Measurements from ENCODE around the gene MEG3. TPM values are rescaled to one million over a fixed set of nuclear protein-coding genes. Genes with fewer than 3 reads are reported as not detected.
A peak's percentile ranks its signal among the peaks of the same experiment; 100 is the strongest.

MEG3 gene
- total RNA-seq, 1 experiment from 2014 or later: not detected

DNA sequence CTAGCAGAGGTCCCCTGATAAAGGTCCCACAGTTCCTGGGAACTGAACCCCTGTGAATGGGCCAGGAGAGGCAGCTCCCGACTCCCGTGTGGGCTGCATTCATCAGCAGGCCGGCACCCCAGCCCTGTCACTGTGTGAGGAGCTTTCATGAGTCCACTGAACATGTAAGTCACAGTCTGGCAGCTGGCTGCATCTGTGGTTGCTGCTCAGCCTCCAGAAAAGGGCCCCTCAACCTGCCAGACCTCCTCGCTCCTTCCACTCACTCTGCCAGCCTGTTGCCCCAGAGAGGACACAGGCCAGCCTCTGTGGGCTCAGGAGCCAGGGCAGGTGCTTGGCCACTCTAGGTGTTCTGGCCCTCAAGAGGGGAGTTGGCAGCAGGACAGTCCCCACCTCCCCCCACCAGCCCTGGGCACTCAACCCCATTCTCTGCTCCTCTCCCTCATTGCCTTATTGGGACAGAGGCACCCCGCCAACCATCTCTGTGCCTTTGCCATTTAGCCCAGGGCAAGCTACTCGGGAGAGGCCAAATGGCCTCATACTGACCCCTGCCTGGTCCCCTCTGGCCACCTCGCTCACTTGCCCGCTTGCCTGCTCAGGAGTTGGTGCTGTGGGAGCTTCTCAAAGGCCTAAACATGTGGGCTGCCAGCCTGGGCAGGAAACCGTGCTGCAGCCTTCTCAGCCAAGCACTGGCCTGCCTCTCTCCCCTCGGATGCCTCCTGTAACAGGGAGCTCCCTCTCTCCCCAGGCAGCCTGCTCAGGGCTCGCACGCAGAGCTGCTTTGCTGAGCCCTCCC lies 75.7 kb downstream of the MEG3 start:
- Histone ChIP-seq H3K79me2 (ENCODE audit: low read depth) (no peaks in the 10 kb centered on the region), H3K27me3 (ENCODE audit: insufficient read depth, low read depth) (peaks cover 69% of the 10 kb centered on the region), H3K9me3 (ENCODE audit: insufficient read depth, low read depth) (no peaks in the 10 kb centered on the region), H3K4me3 (no peak overlapping the region), H2AFZ (no peak overlapping the region), H3F3A (ENCODE audit: insufficient read depth, low read depth) (no peaks in the 10 kb centered on the region), H3K4me2 (no peak overlapping the region), H3K36me3 (ENCODE audit: low read depth) (no peaks in the 10 kb centered on the region), H3K9me2 (ENCODE audit: insufficient read depth) (no peaks in the 10 kb centered on the region), H3K4me1 (replicated peaks; ENCODE audit: insufficient read depth) (no peaks in the 10 kb centered on the region), H3K27ac (no peak overlapping the region), H4K20me1 (ENCODE audit: insufficient read depth) (no peaks in the 10 kb centered on the region)
- TF ChIP-seq EZH2 (IDR thresholded peaks at IDR 0.05; ENCODE audit: low read depth): no peak
- TF ChIP-seq, protein P1, sequence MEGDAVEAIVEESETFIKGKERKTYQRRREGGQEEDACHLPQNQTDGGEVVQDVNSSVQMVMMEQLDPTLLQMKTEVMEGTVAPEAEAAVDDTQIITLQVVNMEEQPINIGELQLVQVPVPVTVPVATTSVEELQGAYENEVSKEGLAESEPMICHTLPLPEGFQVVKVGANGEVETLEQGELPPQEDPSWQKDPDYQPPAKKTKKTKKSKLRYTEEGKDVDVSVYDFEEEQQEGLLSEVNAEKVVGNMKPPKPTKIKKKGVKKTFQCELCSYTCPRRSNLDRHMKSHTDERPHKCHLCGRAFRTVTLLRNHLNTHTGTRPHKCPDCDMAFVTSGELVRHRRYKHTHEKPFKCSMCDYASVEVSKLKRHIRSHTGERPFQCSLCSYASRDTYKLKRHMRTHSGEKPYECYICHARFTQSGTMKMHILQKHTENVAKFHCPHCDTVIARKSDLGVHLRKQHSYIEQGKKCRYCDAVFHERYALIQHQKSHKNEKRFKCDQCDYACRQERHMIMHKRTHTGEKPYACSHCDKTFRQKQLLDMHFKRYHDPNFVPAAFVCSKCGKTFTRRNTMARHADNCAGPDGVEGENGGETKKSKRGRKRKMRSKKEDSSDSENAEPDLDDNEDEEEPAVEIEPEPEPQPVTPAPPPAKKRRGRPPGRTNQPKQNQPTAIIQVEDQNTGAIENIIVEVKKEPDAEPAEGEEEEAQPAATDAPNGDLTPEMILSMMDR (conservative IDR thresholded peaks at IDR 0.05): no peak
- ChIA-PET POLR2A (ENCODE audit: unreplicated experiment) (no interaction called here), CTCF (no interaction called here)
- no peak for DNase-seq
- BruUV-seq (replicated peaks): no TSS peak
- intact Hi-C loops (cut with micrococcal nuclease; ENCODE audit: unreplicated experiment): no loop called here

GRCh38 chr14:100902295-100903133 lies 76.6 kb downstream of the MEG3 start:
- POLR2A ChIA-PET (ENCODE audit: unreplicated experiment): no interaction called here
- no peaks in the 10 kb centered on the region for H4K20me1 ChIP-seq (ENCODE audit: insufficient read depth)
- H3K27ac ChIP-seq: no peak overlapping the region
- no peaks in the 10 kb centered on the region for H3K79me2 ChIP-seq (ENCODE audit: low read depth)
- TF ChIP-seq, protein P1 (conservative IDR thresholded peaks at IDR 0.05): peak; percentile 31; the same call in 1 of the 2 replicates
- TF ChIP-seq EZH2 (IDR thresholded peaks at IDR 0.05; ENCODE audit: low read depth): no peak
- CTCF ChIA-PET: no interaction called here
- H3K4me1 ChIP-seq (replicated peaks; ENCODE audit: insufficient read depth): no peaks in the 10 kb centered on the region
- no peak for DNase-seq
- no peak overlapping the region for H3K4me3 ChIP-seq
- no peaks in the 10 kb centered on the region for H3K9me2 ChIP-seq (ENCODE audit: insufficient read depth)
- peaks cover 70% of the 10 kb centered on the region for H3K27me3 ChIP-seq (ENCODE audit: insufficient read depth, low read depth)
- H3K36me3 ChIP-seq (ENCODE audit: low read depth): no peaks in the 10 kb centered on the region
- no peaks in the 10 kb centered on the region for H3K9me3 ChIP-seq (ENCODE audit: insufficient read depth, low read depth)
- H3F3A ChIP-seq (ENCODE audit: insufficient read depth, low read depth): no peaks in the 10 kb centered on the region
- intact Hi-C loops (cut with micrococcal nuclease; ENCODE audit: unreplicated experiment): no loop called here
- H3K4me2 ChIP-seq: no peak overlapping the region
- no TSS peak for BruUV-seq (replicated peaks)
- H2AFZ ChIP-seq: no peak overlapping the region

GRCh38 chr14:100903134-100903468 lies 77.2 kb downstream of the MEG3 start:
- Histone ChIP-seq H3K4me2 (no peak overlapping the region), H3K9me2 (ENCODE audit: insufficient read depth) (no peaks in the 10 kb centered on the region), H2AFZ (no peak overlapping the region), H4K20me1 (ENCODE audit: insufficient read depth) (no peaks in the 10 kb centered on the region), H3F3A (ENCODE audit: insufficient read depth, low read depth) (no peaks in the 10 kb centered on the region), H3K27ac (no peak overlapping the region), H3K4me3 (no peak overlapping the region), H3K27me3 (ENCODE audit: insufficient read depth, low read depth) (peaks cover 73% of the 10 kb centered on the region), H3K36me3 (ENCODE audit: low read depth) (no peaks in the 10 kb centered on the region), H3K79me2 (ENCODE audit: low read depth) (no peaks in the 10 kb centered on the region), H3K9me3 (ENCODE audit: insufficient read depth, low read depth) (no peaks in the 10 kb centered on the region), H3K4me1 (replicated peaks; ENCODE audit: insufficient read depth) (no peaks in the 10 kb centered on the region)
- DNase-seq: no peak
- TF ChIP-seq, protein P1 (conservative IDR thresholded peaks at IDR 0.05): no peak
- ChIA-PET POLR2A (ENCODE audit: unreplicated experiment) (no interaction called here), CTCF (no interaction called here)
- BruUV-seq (replicated peaks): no TSS peak
- intact Hi-C loops (cut with micrococcal nuclease; ENCODE audit: unreplicated experiment): no loop called here

All from PC-9 (cell line).